SK-N-MC (cell line): ENCODE data around the gene NDUFS6.

ENCODE experiments used
- EZH2 ChIP-seq: fragments of 200-600 bp; sonication (generic); IDR thresholded peaks from one replicate; pipeline ENCODE4 v1.6.1; 2017; ENCODE audit warnings: antibody characterized with exemption
- FOXP2 ChIP-seq: optimal IDR thresholded peaks from 2 replicates; pipeline ENCODE3; 2011; ENCODE audit warnings: mild to moderate bottlenecking, moderate library complexity; ENCODE audit not compliant: insufficient read depth; ENCODE audit errors: extremely low read length, control extremely low read depth
- POLR2AphosphoS5 ChIP-seq: IDR thresholded peaks from 2 replicates; pipeline ENCODE4 v1.6.1; 2012; ENCODE audit warnings: mild to moderate bottlenecking, low read depth, low read length, borderline replicate concordance

DNA sequence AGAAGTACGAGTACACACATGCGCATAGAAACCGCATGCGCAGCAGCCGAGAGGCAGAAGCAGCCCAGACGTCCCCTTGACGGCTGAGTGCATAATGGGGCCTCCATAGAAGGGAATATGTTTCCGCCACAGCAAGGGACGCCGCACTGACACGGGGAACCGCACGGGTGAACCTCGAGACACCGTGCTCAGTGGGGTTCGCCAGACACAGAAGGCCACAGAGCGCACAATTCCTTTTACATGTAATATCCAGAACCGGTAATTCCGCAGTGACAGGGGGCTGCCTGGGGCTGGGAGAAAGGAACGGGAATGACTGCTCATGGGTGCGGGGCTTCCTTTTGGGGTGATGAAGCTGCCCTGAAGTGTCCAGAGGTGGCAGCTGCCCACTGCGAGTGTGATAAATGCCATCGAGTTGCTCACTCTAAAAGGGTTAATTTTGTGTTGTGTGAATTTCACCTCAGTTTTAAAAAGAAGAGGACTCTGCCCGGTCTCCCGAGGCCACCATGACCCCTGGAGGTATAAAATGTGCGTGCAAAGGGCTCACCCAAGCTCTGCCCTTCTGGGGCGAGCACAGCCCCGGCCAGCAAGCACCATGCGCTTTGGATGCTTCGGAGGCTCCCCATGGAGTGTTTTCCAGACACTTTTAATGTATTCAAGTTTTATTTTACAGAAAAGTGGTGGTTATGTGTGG lies 31.3 kb upstream of the NDUFS6 start:
- TF ChIP-seq POLR2AphosphoS5: no peak
- TF ChIP-seq EZH2: no peak
- no peak for TF ChIP-seq FOXP2
